Kidney glomerular epithelial cell (primary cell): ENCODE data around the gene NUP37.
"Not testable (repeated sequence)": the region's sequence is repeated elsewhere in the genome, so short reads cannot be mapped to it uniquely, and the experiment has no call there.

Experiments
- DNase-seq: peaks from one replicate; lab custom pipeline; 2025; lab: John Stamatoyannopoulos, UW

Gene NUP37, protein sequence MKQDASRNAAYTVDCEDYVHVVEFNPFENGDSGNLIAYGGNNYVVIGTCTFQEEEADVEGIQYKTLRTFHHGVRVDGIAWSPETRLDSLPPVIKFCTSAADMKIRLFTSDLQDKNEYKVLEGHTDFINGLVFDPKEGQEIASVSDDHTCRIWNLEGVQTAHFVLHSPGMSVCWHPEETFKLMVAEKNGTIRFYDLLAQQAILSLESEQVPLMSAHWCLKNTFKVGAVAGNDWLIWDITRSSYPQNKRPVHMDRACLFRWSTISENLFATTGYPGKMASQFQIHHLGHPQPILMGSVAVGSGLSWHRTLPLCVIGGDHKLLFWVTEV

DNA sequence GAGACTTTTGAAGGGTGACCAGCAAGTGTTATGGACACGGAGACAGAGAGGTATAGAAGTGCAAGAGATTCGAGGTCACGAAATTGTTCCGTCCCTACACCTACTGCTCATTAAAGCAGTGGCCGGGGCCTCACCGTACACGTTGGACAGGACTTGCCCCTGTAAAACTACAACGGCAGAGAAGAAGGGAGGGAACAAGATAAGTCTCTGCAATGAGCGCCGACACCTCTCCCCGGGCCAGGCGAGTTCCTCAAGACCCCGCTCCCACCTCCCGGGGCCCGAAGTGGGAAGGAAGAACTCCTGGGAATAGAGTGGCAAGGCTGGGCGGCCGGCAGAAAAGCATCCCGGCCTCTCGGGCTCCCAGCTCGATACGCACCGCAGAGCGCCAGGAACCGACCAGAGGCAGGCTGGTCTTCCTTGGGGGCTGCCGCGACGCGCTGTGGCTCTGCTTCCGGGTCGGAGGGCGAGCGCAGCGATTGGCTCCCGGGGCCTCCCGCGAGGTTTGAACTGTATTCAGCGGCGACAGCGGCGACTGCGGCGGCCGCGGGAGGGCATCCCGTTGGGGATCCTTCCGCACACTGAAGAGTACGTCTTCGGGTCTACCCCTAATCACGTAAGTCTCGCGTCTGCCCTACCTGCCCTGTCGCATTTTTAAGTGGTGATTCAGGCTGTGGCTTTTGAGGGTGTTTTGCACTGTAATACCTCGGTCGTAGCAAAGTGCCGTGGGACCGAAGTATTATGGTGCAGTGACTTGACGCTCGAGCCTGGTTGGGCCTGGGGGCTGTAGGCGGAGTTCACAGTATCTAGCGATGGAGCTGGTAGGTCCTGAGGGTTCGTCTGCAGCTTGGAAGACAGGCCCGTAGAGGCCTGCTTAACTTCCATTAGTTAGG lies at the start of gene NUP37, which contains the start of gene PARPBP:
TSS of gene NUP37 (minus strand) at position 441 of the 890 bp plus-strand sequence. CDS start 1,596 bp downstream, outside the sequence.
TSS of gene PARPBP (plus strand) at position 510 of the 890 bp plus-strand sequence. CDS start 3,706 bp downstream, outside the sequence.
- peak; percentile 84 for DNase-seq

DNA sequence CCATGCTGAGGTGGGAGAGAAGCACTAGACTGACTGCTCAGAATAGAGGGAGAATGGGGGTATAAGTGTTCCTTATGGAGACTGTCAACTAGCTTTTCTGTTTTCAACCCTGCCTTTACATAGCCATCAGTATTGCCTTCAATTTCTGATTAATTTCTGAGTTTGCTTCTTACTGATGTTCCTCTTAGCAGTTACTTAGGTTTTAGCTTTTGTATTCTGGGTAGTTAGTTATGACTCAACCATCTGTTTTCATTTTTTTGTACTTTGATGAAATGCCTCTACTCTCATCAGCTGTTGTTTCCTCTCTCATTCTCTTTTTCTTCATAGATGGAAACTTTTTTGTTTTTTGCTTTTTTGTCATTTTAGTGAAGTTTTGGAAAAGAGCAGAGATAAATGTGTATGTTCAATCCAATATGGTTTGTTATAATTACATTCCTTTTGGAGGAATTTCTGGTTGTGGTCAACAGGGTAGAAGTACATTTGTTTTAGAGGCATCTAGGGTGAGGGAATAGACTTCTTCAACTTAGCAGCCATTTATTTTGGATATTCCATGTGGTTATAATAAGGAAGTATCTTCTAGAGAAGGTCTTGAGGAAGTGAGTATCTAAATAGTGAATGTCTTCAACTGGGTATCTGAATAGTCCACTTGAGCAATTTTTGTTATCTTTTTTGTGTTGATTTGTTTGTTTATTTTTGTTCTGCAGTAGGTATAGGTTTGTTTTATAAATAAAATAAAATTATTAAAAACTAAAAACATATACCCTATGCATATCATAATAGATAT lies 48.1 kb upstream of the NUP37 start:
- no peak for DNase-seq

DNA sequence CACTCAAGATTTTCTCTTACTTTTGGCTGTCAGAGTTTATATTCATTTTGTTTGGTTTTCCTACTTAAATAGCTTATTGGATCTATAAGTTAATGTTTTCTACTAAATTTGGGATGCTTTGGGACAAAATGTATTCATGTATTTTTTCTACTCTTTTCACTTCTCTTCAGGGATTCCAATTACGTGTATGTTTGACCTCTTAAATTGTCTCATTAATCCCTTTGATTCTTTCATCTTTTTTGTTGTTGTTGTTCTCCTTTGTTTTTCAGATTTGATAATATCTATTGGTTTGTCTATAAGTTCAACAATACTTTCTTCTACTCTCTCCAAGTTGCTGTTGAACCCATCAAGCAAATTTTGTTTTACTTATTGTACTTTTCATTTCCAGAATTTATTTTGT lies 43.5 kb upstream of the NUP37 start:
- no peak for DNase-seq

GRCh38 chr12:102155206-102155605 lies 35.3 kb upstream of the NUP37 start:
- DNase-seq: not testable (repeated sequence)

DNA sequence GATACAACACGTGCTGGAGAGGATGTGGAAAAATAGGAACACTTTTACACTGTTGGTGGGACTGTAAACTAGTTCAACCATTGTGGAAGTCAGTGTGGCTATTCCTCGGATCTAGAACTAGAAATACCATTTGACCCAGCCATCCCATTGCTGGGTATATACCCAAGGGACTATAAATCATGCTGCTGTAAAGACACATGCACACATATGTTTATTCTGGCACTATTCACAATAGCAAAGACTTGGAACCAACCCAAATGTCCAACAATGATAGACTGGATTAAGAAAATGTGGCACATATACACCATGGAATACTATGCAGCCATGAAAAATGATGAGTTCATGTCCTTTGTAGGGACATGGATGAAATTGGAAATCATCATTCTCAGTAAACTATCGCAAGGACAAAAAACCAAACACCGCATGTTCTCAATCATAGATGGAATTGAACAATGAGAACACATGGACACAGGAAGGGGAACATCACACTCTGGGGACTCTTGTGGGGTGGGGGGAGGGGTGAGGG lies 27.2 kb upstream of the NUP37 start:
- not testable (repeated sequence) for DNase-seq

- no peak for DNase-seq
Observed at GRCh38 chr12:102144221-102144620, 24.3 kb upstream of the NUP37 start.

GRCh38 chr12:102142866-102143373 lies 23.0 kb upstream of the NUP37 start:
- DNase-seq: not testable (repeated sequence)

DNA sequence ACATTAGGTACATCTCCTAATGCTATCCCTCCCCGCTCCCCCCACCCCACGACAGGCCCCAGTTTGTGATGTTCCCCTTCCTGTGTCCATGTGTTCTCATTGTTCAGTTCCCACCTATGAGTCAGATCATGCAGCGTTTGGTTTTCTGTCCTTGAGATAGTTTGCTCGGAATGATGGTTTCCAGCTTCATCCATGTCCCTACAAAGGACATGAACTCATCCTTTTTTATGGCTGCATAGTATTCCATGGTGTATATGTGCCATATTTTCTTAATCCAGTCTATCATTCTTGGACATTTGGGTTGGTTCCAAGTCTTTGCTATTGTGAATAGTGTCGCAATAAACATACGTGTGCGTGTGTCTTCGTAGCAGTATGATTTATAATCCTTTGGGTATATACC lies 17.7 kb upstream of the NUP37 start:
- not testable (repeated sequence) for DNase-seq

DNA sequence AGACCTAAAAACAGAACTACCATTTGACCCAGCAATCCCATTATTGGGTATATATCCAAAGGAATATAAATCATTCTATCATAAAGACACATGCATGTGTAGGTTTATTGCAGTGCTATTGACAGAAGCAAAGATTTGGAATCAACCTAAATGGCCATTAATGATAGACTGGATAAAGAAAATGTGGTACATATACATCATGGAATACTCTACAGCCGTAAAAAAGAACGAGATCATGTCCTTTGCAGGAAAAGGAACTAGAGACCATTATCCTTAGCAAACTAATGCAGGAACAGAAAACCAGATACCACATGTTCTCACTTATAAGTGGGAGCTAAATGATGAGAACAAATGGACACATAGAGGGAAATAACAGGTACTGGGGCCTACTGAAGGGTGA lies 11.5 kb upstream of the NUP37 start:
- not testable (repeated sequence) for DNase-seq

DNA sequence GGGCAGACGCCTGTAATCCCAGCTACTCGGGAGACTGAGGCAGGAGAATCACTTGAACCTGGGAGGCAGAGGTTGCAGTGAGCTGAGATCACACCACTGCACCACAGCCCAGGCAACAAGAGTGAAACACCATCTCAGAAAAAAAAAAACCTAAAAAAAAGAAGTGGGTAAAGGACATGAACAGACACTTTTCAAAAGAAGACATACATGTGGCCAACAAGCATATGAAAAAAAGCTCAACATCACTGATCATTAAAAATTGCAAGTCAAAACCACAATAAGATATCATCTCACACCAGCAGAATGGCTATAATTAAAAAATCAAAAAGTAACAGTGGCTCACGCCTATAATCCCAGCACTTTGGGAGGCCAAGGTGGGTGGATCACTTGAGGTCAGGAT lies 10.8 kb upstream of the NUP37 start:
- not testable (repeated sequence) for DNase-seq

GRCh38 chr12:102121328-102121727 lies 1.4 kb upstream of the NUP37 start:
- DNase-seq: not testable (repeated sequence)

DNA sequence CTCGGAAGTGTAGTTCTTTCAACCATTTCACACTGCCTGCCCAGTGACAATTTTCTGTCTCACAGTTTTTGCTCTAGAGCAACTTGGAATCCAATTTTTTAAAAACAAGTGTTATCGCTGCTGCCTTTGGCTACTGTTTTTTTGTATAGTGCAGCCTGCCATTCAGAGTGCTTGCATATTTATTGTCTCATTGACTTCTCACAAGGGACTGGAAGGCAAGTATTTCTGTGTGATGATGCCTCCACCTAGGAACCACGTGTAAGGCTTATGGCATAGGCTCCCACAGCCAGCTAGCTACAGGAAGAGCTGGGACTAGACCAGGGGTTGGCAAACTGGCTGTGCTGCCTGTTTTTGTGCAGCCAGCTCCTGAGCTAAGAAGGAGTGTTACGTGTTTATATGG lies 972 bp upstream of the NUP37 start:
- peak; percentile 7 for DNase-seq

- no peak for DNase-seq
Observed at GRCh38 chr12:102120564-102120873, 605 bp upstream of the NUP37 start.

GRCh38 chr12:102118874-102119273 lies 1.0 kb downstream of the NUP37 start:
- DNase-seq: no peak

- no peak for DNase-seq
Observed at GRCh38 chr12:102116392-102116791, 3.5 kb downstream of the NUP37 start.

GRCh38 chr12:102114212-102114611 lies 5.7 kb downstream of the NUP37 start:
- DNase-seq: no peak

- DNase-seq: no peak
Observed at GRCh38 chr12:102110782-102111181, 9.1 kb downstream of the NUP37 start.

- no peak for DNase-seq
Observed at GRCh38 chr12:102107970-102108369, 11.9 kb downstream of the NUP37 start.

DNA sequence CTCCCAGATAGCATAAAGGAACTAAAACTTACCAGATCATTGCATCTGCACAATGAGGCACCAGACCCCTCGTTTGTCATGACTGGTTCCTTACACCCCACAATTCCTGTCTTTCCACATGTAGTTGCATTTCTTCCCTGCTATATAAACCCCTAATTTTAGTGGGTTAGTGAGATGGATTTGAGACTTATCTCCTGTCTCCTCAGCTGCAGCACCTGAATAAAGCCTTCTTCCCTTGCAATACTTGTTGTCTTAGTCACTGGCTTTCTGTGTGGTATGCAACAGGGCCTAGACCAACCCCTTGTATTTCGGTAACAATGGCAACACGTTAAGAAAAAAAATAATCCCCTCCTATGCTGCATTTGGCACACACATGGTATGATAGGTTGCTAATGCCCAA lies 13.0 kb downstream of the NUP37 start:
- DNase-seq: no peak

DNA sequence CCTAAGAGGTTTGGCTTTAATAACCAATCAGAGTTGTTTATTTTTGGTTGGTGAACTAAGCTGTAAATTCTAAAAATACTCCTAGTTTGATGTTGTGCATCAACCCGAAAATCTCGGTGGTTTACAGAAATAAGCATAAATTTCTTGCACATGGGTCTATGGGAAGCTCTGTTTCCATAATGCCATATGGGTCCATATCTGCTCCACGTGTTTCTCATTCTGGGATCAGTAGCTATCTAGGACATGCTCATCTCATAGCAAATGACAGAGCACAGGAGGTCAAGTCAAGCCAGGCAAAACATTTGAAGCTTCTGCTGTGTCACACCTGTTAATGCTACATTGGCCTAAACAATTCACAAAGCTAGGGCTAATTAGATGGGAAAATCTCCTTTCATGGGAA lies 23.1 kb downstream of the NUP37 start:
- no peak for DNase-seq

DNA sequence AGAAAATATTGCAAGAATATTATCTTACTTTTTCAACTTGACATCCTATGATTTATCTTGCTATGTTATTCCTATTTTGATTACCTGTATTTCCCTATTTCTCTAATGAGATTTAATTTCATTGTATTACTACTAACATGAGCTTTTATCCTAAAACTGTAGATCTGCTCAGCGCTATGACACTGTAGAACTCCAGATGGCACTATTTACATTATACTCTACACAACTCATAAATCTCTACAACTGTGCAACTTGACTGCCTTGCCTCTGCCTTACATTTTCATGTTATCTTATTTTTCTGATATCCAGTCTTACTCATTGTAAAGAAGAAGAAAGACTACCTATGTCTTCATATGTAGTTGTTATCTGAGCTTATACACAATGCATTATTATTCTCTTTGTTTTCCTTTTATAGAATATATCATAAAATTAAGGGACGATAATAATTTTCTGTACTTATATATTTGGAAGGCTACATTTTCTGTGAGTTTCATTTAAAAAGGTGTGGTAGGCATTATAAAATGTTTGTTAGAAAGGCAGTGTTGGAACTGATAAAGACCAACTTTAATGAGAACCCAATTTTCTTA lies 24.1 kb downstream of the NUP37 start:
- peak; percentile 1 for DNase-seq
